Left ventricle myocardium inferior (tissue), 1 donor: Measurements from ENCODE around the gene PLCB1. TPM values are rescaled to one million over a fixed set of nuclear protein-coding genes. Genes with fewer than 3 reads are reported as not detected.

ENCODE experiments used
- DNase-seq: peaks from one replicate; pipeline ENCODE4 v3.0.0-alpha.2; 2020
- H3K27ac ChIP-seq: fragments of 200-600 bp; replicated peaks from 2 replicates; pipeline ENCODE4 v1.8.0; 2021
- H3K27me3 ChIP-seq: fragments of 200-600 bp; 2 replicates; pipeline ENCODE4 v1.8.0; 2021; ENCODE audit warnings: low read depth
- H3K36me3 ChIP-seq: fragments of 200-600 bp; 2 replicates; pipeline ENCODE4 v1.8.0; 2021
- H3K4me1 ChIP-seq: fragments of 200-600 bp; 2 replicates; pipeline ENCODE4 v1.8.0; 2021
- H3K4me3 ChIP-seq: fragments of 200-600 bp; 2 replicates; pipeline ENCODE4 v1.8.0; 2021; ENCODE audit warnings: mild to moderate bottlenecking, moderate library complexity
- H3K9me3 ChIP-seq: fragments of 200-600 bp; replicated peaks from 2 replicates; pipeline ENCODE4 v1.8.0; 2021
- intact Hi-C: fragments of 100-400 bp; cut with micrococcal nuclease; formaldehyde crosslinking; loops from one replicate; pipeline ENCODE4 v1.11.0; 2022
- total RNA-seq: library from RNA; stranded (reverse); fragmentation: NEBNext Ultra II Directional; extraction: Animal tissue kit (Norgen Biotek cat#: 25700); gene quantifications from one replicate; pipeline ENCODE4 v1.2.1, GENCODE V29; 2021
- TF ChIP-seq, protein P1 (sequence below): fragments of 200-600 bp; IDR thresholded peaks from 2 replicates; pipeline ENCODE4 v1.8.0; 2021; ENCODE audit warnings: antibody characterized with exemption, mild to moderate bottlenecking, borderline replicate concordance
- donor health status: DM: no; HTN: yes; CAD: no; lungs with severe emphysema.

Gene PLCB1
- total RNA-seq, 1 donor from 2014 or later: 6.0 TPM

DNA sequence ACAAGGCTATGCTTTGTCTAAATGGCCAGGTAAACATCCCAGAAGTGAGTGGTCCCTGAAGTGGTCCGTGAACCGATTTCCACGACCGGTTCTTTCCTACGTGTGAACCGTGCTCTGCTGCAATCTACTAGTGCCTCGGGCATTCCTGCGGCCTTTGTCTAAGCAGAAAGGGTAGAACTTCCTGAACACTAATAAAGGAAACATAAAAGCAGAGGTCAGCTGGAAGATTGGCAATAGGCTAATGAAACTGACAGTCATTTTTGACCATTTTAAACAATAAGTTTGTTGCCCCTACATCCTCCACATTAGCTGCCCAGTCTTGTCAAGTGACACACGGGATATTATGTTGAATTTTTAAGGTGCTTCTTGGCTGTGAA, 410.0 kb downstream of the PLCB1 start:
- intact Hi-C loops: no loop called here
- no peaks in the 10 kb centered on the region for H3K9me3 ChIP-seq
- no peak for DNase-seq
- H3K36me3 ChIP-seq: no peaks in the 10 kb centered on the region
- H3K4me3 ChIP-seq: no peak overlapping the region
- H3K4me1 ChIP-seq: peaks cover 31% of the 10 kb centered on the region
- no peaks in the 10 kb centered on the region for H3K27me3 ChIP-seq
- TF ChIP-seq, protein P1, sequence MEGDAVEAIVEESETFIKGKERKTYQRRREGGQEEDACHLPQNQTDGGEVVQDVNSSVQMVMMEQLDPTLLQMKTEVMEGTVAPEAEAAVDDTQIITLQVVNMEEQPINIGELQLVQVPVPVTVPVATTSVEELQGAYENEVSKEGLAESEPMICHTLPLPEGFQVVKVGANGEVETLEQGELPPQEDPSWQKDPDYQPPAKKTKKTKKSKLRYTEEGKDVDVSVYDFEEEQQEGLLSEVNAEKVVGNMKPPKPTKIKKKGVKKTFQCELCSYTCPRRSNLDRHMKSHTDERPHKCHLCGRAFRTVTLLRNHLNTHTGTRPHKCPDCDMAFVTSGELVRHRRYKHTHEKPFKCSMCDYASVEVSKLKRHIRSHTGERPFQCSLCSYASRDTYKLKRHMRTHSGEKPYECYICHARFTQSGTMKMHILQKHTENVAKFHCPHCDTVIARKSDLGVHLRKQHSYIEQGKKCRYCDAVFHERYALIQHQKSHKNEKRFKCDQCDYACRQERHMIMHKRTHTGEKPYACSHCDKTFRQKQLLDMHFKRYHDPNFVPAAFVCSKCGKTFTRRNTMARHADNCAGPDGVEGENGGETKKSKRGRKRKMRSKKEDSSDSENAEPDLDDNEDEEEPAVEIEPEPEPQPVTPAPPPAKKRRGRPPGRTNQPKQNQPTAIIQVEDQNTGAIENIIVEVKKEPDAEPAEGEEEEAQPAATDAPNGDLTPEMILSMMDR: no peak
- H3K27ac ChIP-seq: peak overlapping the region; percentile 55

DNA sequence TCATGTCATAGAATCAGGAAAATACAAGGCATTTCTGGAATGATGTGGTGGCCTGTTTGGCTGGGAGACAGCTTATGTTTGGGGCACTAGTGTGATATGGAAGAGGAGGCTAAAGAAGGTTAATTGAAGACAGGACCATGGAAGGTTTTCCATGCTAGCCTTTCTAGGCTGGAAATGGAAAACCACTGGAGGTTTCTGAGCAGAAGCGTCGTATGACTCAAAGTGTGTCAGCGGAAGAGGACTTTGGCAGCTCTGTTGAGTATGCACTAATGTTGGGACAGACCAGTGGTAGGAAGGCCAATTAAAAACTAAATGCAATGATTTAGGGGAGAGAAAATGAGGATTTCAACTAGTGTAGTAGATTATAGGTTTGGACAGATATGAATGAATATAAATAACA, 413.1 kb downstream of the PLCB1 start:
- Histone ChIP-seq H3K36me3 (no peaks in the 10 kb centered on the region), H3K9me3 (no peaks in the 10 kb centered on the region), H3K4me1 (peaks cover 40% of the 10 kb centered on the region), H3K4me3 (no peak overlapping the region), H3K27me3 (no peaks in the 10 kb centered on the region), H3K27ac (no peak overlapping the region)
- intact Hi-C loops: no loop called here
- no peak for DNase-seq
- TF ChIP-seq, protein P1: no peak

DNA sequence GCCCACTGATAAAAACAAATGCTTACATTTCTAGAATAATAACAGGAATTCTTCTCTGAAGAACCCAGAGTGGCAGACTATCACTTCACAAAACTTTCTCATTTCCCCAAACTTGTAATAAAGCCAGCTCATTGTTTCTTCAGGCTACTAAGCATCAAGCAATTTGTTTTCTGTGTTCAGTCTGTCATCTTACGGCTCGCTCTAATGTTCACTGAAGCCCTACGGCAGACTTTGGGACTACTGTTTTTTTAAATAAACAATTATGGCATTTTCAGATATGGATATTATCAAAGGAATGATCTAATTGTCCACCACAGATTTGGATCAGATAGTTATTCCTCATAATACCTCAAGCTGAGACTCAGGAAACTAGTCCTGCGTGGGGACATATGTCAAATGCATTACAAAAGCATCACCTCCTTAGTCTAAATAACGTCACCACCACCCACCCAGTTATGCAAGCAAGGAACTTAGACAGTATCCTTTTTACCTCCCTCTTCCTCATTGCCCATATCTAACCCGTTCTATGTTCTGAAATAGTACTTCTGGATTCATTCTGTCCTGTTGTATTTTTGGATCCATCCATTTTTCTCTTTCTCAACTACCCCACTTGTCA, 415.1 kb downstream of the PLCB1 start:
- intact Hi-C loops: no loop called here

DNA sequence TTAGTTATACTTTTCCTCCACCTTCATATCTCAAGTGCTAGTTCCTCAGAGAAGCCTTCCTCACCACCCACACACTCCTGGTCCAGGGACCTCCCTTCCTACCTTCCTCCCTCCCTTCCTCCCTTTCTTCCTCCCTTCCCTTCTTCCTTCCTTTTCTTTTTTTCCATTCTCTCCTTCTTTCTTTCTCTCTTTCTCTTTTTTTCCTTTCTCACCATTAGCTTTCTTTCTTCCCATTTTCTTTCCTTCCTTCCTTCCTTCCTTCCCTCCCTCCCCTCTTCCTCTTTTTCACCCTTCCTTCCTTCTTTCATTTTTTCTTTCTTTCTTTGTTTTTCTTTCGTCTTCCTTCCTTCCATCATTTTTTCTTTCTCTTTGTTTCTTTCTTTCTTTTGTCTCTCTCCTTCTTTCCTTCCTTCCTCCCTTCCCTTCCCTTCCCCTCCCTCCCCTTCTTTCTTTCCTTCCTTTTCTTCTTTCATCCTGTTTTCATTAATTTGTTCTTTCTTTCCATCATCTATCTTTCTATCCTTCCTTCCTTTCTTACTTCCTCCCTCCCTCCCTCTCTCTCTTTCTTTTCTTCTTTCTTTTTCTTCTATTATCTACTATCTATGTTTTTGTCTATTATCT, 416.0 kb downstream of the PLCB1 start:
- intact Hi-C loops: no loop called here
- no peak for DNase-seq
- no peaks in the 10 kb centered on the region for H3K27me3 ChIP-seq
- H3K4me1 ChIP-seq: peaks cover 18% of the 10 kb centered on the region
- peak overlapping the region; percentile 62 for H3K27ac ChIP-seq
- H3K9me3 ChIP-seq: no peaks in the 10 kb centered on the region
- H3K4me3 ChIP-seq: no peak overlapping the region
- H3K36me3 ChIP-seq: no peaks in the 10 kb centered on the region
- TF ChIP-seq, protein P1: no peak

More for the DNA sequence above, 415.1 kb downstream of the PLCB1 start:
- H3K27me3 ChIP-seq: no peaks in the 10 kb centered on the region
- no peaks in the 10 kb centered on the region for H3K9me3 ChIP-seq
- no peaks in the 10 kb centered on the region for H3K36me3 ChIP-seq
- TF ChIP-seq, protein P1: no peak
- no peak for DNase-seq
- peak overlapping the region; percentile 62 for H3K27ac ChIP-seq
- peaks cover 26% of the 10 kb centered on the region for H3K4me1 ChIP-seq
- H3K4me3 ChIP-seq: no peak overlapping the region

DNA sequence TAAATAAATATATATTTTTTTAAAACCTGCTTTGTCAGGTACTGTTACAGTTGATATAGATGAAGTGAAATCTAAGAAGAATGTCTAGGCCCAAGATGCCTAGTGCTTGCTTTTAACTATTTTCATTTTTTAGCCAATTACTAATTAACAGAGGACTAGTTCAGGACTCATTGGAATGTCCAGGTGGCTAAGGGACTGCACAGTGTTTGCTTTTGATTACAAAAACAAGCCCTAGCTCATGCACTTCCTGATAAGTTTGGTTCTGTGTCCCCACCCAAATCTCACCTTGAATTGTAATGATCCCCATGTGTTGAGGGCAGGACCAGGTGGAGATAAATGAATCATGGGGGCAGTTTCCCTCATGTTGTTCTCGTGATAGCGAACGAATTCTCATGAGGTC, 417.1 kb downstream of the PLCB1 start:
- no peak overlapping the region for H3K4me3 ChIP-seq
- H3K36me3 ChIP-seq: no peaks in the 10 kb centered on the region
- H3K9me3 ChIP-seq: no peaks in the 10 kb centered on the region
- no peak for DNase-seq
- intact Hi-C loops: no loop called here
- H3K27me3 ChIP-seq: no peaks in the 10 kb centered on the region
- TF ChIP-seq, protein P1: no peak
- no peak overlapping the region for H3K27ac ChIP-seq
- peaks cover 17% of the 10 kb centered on the region for H3K4me1 ChIP-seq
